HG03378 (cell line): Measurements from ENCODE around the gene ANO10.
"Not testable (repeated sequence)": the region's sequence is repeated elsewhere in the genome, so short reads cannot be mapped to it uniquely, and the experiment has no call there.

Experiments used
- ATAC-seq: cut with Tn5 transposase; IDR thresholded peaks from one replicate; pipeline ENCODE4 v1.9.1; 2021; ENCODE audit warnings: mild to moderate bottlenecking, moderate library complexity; ENCODE audit not compliant: unreplicated experiment

The ANO10 gene

DNA sequence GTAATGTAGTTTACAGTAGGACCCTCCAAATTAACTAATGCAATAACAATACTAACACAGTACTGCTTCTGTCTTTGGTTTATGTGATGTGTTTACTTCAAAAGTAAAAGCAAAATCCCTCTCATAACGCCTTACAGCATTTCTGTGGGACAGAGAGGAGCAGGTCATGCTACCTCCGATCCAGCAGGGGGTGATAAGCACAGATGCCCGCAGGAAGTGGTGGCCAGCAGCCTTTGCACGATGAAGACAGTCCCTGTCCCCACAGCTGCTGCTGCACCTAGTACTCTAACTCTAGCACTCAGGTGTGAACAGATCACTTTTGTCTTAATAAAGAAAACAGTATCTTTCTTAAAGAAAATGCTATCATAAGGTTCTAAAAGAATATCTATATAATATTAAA lies 38.3 kb downstream of the ANO10 start:
- ATAC-seq: no peak

GRCh38 chr3:43582866-43583265 lies 38.9 kb downstream of the ANO10 start:
- no peak for ATAC-seq

DNA sequence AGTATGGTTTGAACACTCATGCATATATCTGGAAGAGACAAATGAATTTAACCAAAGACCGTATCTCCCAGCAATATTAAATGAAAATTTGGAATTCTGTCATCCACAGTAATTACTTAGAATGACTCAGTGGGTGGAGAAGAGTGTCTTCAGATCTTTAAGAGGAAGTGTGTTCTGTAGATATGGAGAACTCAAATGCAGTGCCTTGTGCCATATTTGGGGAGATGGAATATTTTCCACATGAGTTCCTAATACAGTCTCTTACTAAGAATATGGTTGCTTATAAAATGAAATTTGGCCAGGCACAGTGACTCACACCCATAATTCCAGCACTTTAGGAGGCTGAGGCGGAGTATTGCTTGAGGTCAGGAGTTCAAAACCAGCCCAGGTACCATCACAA lies 40.5 kb downstream of the ANO10 start:
- ATAC-seq: no peak

DNA sequence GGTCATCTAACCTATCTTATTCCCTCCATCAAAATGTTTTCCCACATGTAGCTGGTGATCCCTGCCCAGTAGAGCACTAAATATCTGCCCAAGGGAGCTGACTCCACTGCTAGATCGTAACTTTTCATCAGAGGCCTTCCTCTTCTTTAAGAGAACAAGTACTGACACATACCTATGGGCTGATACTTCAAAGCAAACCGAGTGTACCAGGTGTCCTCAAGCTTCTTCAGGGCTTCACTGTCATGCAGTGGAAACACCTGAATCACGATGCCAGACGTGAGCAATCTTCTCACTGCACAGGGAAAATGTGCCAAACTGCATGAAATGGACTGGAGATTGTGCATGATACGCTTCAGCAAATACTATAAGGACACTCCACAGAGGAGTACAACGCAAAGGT lies 41.6 kb downstream of the ANO10 start:
- no peak for ATAC-seq

- no peak for ATAC-seq
These were observed 48.2 kb downstream of the ANO10 start for GRCh38 chr3:43573576-43573975.

DNA sequence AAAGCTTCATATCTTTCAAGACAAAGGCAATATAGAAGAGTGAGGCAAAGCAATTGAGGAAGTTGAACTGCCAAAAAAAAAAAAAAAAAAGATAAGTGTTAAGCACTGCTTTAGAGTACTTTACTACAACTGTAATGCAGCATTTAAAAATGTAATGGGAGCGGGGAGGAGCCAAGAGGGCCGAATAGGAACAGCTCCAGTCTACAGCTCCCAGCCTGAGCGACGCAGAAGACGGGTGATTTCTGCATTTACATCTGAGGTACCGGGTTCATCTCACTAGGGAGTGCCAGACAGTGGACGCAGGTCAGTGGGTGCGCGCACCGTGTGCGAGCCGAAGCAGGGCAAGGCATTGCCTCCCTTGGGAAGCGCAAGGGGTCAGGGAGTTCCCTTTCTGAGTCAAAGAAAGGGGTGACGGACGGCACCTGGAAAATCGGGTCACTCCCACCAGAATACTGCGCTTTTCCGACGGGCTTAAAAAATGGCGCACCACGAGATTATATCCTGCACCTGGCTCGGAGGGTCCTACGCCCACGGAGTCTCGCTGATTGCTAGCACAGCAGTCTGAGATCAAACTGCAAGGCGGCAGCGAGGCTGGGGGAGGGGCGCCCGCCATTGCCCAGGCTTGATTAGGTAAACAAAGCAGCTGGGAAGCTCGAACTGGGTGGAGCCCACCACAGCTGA lies 56.0 kb downstream of the ANO10 start:
- not testable (repeated sequence) for ATAC-seq

DNA sequence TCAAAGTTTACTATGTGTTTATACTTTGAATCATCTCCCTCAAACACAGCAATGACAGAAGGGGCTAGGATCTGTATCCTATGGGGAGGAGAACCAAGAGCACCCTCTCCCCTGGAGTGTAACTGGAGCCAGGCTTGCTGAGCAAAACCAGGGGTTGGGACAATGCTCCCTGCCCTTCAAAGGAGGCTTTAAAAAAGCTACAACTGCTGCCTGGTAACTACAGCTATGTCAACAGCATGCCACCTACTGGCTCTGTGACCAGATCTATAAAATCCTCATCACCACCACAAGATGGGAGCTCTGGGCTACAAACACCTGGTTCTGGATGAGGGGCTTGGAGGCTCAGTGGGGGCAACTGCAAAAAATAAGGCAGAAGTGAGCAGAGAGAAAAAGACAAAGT lies 61.9 kb downstream of the ANO10 start:
- no peak for ATAC-seq

GRCh38 chr3:43558171-43558570 lies 63.6 kb downstream of the ANO10 start:
- ATAC-seq: no peak

GRCh38 chr3:43549626-43550290 lies 72.1 kb downstream of the ANO10 start:
- ATAC-seq: no peak

DNA sequence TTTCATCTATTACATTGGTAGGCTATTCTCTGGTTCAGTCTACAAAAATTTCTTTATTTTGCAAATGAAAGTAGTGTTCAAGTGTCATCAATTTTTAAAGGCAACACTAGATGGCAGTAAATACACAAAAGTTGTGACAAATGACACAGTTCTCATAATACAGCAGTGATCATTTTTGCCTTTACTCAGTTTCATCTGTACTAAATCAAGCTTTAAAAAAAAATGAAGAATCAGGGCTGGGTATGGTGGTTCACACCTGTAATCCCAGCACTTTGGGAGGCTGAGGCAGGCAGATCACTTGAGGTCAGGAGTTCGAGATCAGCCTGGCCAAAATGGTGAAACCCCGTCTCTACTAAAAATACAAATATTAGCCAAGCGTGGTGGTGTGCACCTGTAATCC lies 77.5 kb downstream of the ANO10 start:
- peak; percentile 47 for ATAC-seq

DNA sequence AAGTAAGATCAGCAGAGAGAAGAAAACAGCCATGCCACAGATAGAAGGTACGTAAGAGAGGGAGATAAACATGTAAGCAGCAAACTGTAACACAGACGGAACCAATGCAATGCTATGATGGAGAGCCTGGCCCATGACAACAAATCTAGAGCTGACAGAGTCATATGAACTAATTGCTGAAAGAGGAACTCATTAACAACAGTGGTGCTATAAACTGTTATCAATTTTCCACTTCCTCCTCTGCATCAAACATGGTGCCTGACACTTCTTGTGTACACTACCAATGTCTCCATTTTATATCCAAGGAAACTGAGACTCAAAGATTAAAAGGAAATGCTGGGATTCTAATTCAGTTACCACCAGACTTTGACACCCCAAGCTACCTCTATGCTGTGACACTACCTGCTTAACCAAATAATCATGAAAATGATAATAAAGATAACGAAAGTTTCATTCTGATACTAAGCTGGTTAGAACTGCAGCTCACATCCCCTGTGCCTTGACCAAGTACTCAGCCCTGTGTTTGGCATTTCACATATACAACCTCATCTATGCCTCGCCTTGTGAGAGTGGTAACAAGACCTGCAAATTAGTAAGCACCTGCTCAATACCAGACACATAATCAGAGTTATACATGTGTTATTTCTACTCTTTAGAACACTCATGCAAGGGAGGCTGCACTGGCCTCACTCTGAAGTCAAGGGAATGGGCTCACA lies 79.3 kb downstream of the ANO10 start:
- ATAC-seq: no peak

DNA sequence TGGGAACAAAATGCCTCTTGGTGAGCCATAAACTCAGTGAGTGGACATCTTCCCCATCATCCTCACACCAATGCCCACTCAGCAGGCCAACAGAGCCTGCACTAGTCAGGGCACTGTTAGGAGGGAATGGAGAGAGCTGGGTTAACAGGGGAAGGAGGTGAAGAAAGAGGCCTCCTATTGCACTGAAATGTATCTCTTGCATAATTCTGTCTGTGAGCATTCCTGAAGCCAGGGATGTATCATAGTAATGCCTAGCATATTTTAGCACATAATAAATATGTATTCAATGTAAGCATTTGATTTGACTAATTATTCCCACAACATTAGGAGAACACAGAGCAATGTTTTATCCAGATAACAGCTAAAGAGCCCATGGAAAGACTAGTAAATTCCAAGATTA lies 81.2 kb downstream of the ANO10 start:
- no peak for ATAC-seq

GRCh38 chr3:43539321-43539720 lies 82.5 kb downstream of the ANO10 start:
- no peak for ATAC-seq

DNA sequence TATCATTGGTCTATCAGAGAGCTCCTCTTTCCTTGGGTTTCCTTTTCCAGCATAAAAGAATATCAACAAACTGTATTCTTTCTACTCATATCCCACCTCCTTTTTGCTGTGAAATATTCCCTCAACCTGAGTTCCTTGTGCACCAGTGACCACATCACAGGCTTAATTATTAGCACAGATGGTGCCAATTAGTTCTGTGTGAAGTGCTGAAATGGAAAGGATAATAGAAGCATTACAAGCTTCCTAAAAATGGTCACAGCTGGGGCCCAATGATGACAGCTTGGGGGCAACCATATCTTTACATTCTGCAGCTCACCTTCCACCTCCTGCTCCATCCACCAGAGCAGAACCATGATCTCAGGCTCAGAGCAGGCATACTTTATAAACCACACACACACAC lies 84.6 kb downstream of the ANO10 start:
- no peak for ATAC-seq

GRCh38 chr3:43534675-43535074 lies 87.1 kb downstream of the ANO10 start:
- ATAC-seq: no peak

DNA sequence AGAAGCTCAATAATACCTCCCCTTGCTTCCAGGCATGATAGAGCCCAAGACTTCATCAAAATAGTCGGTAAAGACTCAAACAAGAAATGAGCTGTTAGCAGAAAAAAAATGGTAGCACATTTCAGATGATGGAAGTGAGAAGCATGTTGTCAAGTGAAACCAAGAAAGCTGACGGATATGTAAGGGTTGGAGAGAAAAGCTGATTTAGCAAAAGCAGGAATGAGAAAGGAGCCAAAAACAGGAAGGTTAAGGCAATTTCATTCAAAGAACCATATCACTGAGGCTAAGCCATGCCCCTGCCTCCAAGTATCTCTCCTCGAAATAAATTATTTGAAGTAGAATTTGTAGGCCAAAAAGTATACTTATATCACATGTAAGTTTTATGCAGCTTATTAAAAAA lies 88.8 kb downstream of the ANO10 start:
- ATAC-seq: no peak

- ATAC-seq: no peak
These were observed 90.0 kb downstream of the ANO10 start for GRCh38 chr3:43531835-43532234.

DNA sequence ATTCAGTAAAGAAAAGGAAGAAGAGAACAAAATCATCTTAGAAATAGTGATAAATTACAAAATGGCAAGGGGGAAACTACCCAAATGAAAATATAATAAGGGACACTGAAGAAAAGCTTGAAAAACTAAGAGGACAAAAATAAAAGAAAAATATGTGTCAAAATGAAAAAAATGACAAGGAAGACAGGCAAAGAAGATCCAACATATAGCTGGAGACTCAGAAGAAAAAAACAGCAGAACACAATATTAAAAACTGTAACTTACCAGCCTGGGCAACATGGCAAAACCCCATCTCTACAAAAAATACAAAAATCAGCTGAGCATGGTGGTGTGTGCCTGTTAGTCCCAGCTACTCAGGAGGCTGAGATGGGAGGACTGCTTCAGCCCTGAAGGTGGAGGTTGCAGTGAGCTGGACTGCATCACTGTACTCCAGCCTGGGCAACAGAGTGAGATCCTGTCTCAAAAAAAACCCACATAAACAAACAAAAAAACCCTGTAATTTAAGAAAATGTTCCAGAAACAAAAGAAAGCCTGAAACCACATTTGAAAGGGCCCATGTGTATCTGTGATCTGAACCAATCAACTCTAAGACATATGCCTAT lies 93.2 kb downstream of the ANO10 start:
- no peak for ATAC-seq

DNA sequence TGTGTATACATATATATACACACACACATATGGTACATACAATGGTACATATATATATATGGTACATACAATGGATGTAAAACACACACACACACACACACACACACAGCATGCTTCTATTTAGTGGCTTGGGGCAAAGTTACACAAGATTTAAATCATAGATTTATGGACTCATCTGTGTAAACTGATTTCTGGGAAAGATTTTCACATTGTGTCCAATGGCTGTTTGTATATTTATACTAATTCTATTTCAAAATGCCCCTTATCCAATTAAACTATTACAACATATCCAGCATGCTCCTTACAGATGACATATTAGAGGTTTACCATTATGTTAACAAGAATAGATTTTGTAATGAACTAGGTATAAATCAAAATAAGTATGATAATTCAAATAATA lies 94.9 kb downstream of the ANO10 start:
- no peak for ATAC-seq

DNA sequence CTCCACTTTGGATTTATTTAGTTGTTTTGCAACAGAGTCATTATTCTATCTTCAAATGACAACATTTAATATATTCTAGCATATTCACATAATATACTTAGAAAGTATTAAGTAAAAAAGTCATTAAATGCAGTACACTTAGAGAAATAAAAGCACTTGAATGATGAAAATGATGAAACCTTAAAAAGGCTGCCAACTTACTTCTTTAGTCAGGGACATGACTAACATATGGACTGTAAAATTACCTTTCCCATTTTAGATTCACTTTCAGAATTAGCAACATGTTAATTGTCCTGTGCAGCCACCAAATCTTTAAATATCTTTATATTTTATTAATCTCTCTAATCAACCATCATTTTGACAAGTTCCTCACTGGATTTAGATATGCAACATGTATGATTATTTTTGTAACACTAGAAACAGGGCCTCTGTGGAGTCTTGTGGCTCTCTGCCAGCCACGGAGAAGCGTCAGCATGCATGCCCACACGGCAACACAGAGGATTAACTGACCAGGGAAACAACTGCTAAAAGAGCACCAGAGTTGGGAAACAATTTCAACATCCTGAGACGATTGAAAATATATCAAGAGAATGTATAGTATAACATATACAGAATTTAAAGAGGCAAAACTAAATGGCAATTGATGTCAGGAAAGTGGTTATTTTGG lies 95.7 kb downstream of the ANO10 start:
- ATAC-seq: no peak

DNA sequence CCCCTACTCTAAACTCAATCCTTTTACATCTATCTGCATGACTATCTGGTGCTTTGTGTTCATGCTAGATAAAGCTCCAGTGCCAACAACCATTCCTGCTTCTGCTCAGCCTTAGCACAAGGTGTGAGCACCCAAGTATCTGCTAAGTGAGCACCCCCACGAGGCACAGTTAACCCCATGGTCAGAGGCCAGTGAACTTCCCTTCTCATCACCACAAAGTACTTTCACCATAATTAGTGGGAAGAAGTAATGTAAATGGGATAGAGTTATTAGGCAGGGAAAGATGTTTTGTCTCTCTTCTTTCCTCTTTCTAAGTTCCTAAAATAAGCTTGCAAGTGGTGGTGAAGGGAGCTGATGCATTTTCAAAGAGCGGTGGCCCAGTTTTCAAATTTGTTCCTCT lies 96.4 kb downstream of the ANO10 start:
- ATAC-seq: no peak
